ENCODE data around the gene CD81.

- TF ChIP-seq CTCF (IDR thresholded peaks at IDR 0.05) = no peak
- no peak for TF ChIP-seq FOXK1 (CRISPR knock-in tag; IDR thresholded peaks at IDR 0.05)
- TF ChIP-seq NR1H2 (CRISPR knock-in tag; IDR thresholded peaks at IDR 0.05) = no peak
- TF ChIP-seq USF1 (CRISPR knock-in tag; IDR thresholded peaks at IDR 0.05) = no peak
- no peak for TF ChIP-seq SP1 (CRISPR knock-in tag; conservative IDR thresholded peaks at IDR 0.05)
- no peak for TF ChIP-seq MXD4 (CRISPR knock-in tag; IDR thresholded peaks at IDR 0.05; ENCODE audit: borderline replicate concordance)
- TF ChIP-seq KAT7 (CRISPR knock-in tag; IDR thresholded peaks at IDR 0.05; ENCODE audit: borderline replicate concordance) = no peak
- no peak for TF ChIP-seq IRF1 (CRISPR knock-in tag; IDR thresholded peaks at IDR 0.05)
- no peak for TF ChIP-seq AFF4 (CRISPR knock-in tag; IDR thresholded peaks at IDR 0.05; ENCODE audit: borderline replicate concordance)
- no peak for TF ChIP-seq E2F4 (CRISPR knock-in tag; IDR thresholded peaks at IDR 0.05; ENCODE audit: borderline replicate concordance, low read depth)
- TF ChIP-seq HMGXB4 (CRISPR knock-in tag; IDR thresholded peaks at IDR 0.05) = no peak
- TF ChIP-seq FOXP4 (CRISPR knock-in tag; IDR thresholded peaks at IDR 0.05) = no peak
- TF ChIP-seq JUN (CRISPR knock-in tag; IDR thresholded peaks at IDR 0.05) = no peak
- TF ChIP-seq ZNF138 (CRISPR knock-in tag; conservative IDR thresholded peaks at IDR 0.05) = no peak
Observed at GRCh38 chr11:2434008-2434407, 56.9 kb downstream of the CD81 start.

Measured in WTC11 (cell line).